ENCODE data around the gene C19orf67. TPM values are rescaled to one million over a fixed set of nuclear protein-coding genes. Genes with fewer than 3 reads are reported as not detected.

The C19orf67 gene
- total RNA-seq, 1 experiment from 2014 or later: not detected

- no peak overlapping the region for H2AFZ ChIP-seq (ENCODE audit: low read depth, low read length, poor library complexity, severe bottlenecking)
- H3K9ac ChIP-seq (ENCODE audit: low read length): no peak overlapping the region
- CTCF ChIA-PET: no interaction called here
- no peak overlapping the region for H3K4me3 ChIP-seq (replicated peaks in 1 of 2; ENCODE audit: low read depth in 1 of 2, low read length in 2 of 2)
- POLR2A ChIA-PET: no interaction called here
- no peaks in the 10 kb centered on the region for H4K20me1 ChIP-seq (ENCODE audit: insufficient read depth)
- H3K27me3 ChIP-seq (ENCODE audit: insufficient read depth, low read length): no peaks in the 10 kb centered on the region
- H3K4me2 ChIP-seq (ENCODE audit: low read length): no peak overlapping the region
- ATAC-seq: no peak
- peaks cover 2 to 10% of the 10 kb centered on the region in 2 experiments; a peak in 3 of 4 replicates for H3K36me3 ChIP-seq (ENCODE audit: control insufficient read depth in 1 of 2, insufficient read depth in 2 of 2, low read length in 2 of 2)
- TF ChIP-seq POLR2AphosphoS5 (IDR thresholded peaks at IDR 0.05; ENCODE audit: low read depth, low read length) (no peak), SP1 (IDR thresholded peaks at IDR 0.05; ENCODE audit: low read depth) (no peak), MAX (IDR thresholded peaks at IDR 0.05) (no peak), ZFX (IDR thresholded peaks at IDR 0.05) (no peak), SIN3A (IDR thresholded peaks at IDR 0.05; ENCODE audit: low read depth) (no peak), FOSL1 (IDR thresholded peaks at IDR 0.05; ENCODE audit: low read depth) (no peak), JUND (IDR thresholded peaks at IDR 0.05) (no peak), ATF3 (IDR thresholded peaks at IDR 0.05) (no peak), REST (IDR thresholded peaks at IDR 0.05; ENCODE audit: low read depth) (no peak), ZNF274 (IDR thresholded peaks at IDR 0.05; ENCODE audit: low read depth, low read length) (no peak)
- no peaks in the 10 kb centered on the region for H3K79me2 ChIP-seq (ENCODE audit: insufficient read depth, low read length)
- H3K27ac ChIP-seq (ENCODE audit: low read depth, low read length): no peak overlapping the region
- H3K9me2 ChIP-seq (ENCODE audit: insufficient read depth): no peaks in the 10 kb centered on the region
- no peak for DNase-seq (ENCODE audit: low read depth, low spot score)
- no peaks in the 10 kb centered on the region for H3K9me3 ChIP-seq (ENCODE audit: control insufficient read depth in 1 of 2, insufficient read depth in 1 of 2, low read depth in 1 of 2, low read length in 2 of 2)
- BruUV-seq (replicated peaks): no TSS peak
- RAD21 ChIA-PET (ENCODE audit: low non-redundant PET in 1 of 2, low total read pairs in 2 of 2, uncharacterized antibody in 2 of 2, unreplicated experiment in 2 of 2): no interaction called here
- 0 out of 4 replicates have a peak, but pooled peaks cover 0 to 4% of the 10 kb centered on the region in 2 experiments for H3K4me1 ChIP-seq (ENCODE audit: control insufficient read depth in 1 of 2, insufficient read depth in 2 of 2, low read length in 2 of 2)
- intact Hi-C loops (cut with micrococcal nuclease): no loop called here
Measured at GRCh38 chr19:14105680-14106079, 20.1 kb upstream of the C19orf67 start.
